H9 (cell line): ENCODE results near the gene CYP4F2. TPM values are rescaled to one million over a fixed set of nuclear protein-coding genes. Genes with fewer than 3 reads are reported as not detected.

Experiments
- DNase-seq: peaks from one replicate; pipeline ENCODE4 v3.0.0-alpha.2; 2017
- H2AFZ ChIP-seq: one replicate; pipeline ENCODE4 v1.6.1; 2013; ENCODE audit warnings: mild to moderate bottlenecking, low read length, control low read depth, moderate library complexity
- H2AK5ac ChIP-seq: 2 replicates; pipeline ENCODE4 v1.6.1; 2013; ENCODE audit warnings: low read length, control low read depth, mixed read lengths; ENCODE audit not compliant: insufficient read length
- H2BK120ac ChIP-seq: one replicate; pipeline ENCODE4 v1.6.1; 2013; ENCODE audit warnings: low read depth, mild to moderate bottlenecking, low read length, control low read depth, inconsistent platforms; ENCODE audit not compliant: poor library complexity, severe bottlenecking
- H2BK12ac ChIP-seq: 2 replicates; pipeline ENCODE4 v1.6.1; 2013; ENCODE audit warnings: low read length, control low read depth, mixed read lengths, low read depth; ENCODE audit not compliant: insufficient read length
- H2BK15ac ChIP-seq: 2 replicates; pipeline ENCODE4 v1.6.1; 2013; ENCODE audit warnings: low read depth, low read length, control low read depth
- H2BK20ac ChIP-seq: one replicate; pipeline ENCODE4 v1.6.1; 2013; ENCODE audit warnings: low read depth, mild to moderate bottlenecking, low read length, control low read depth, inconsistent platforms; ENCODE audit not compliant: poor library complexity, severe bottlenecking
- H2BK5ac ChIP-seq: 2 replicates; pipeline ENCODE4 v1.6.1; 2013; ENCODE audit warnings: low read length, control low read depth, mixed read lengths; ENCODE audit not compliant: insufficient read length
- H3K14ac ChIP-seq: 2 replicates; pipeline ENCODE4 v1.6.1; 2013; ENCODE audit warnings: low read length, control low read depth; ENCODE audit not compliant: insufficient read depth
- H3K18ac ChIP-seq: 2 replicates; pipeline ENCODE4 v1.6.1; 2013; ENCODE audit warnings: low read depth, mild to moderate bottlenecking, mixed read lengths, low read length, control low read depth; ENCODE audit not compliant: insufficient read length
- H3K23ac ChIP-seq: 2 replicates; pipeline ENCODE4 v1.6.1; 2013; ENCODE audit warnings: low read length, control low read depth, mixed read lengths, low read depth; ENCODE audit not compliant: insufficient read length
- H3K23me2 ChIP-seq: 2 replicates; pipeline ENCODE4 v1.6.1; 2013; ENCODE audit warnings: low read depth, mild to moderate bottlenecking, mixed read lengths, low read length, control low read depth; ENCODE audit not compliant: insufficient read length, poor library complexity, severe bottlenecking
- H3K27ac ChIP-seq: 2 replicates; pipeline ENCODE4 v1.5.1; 2013; ENCODE audit warnings: low read length, control low read depth, mixed read lengths, low read depth; ENCODE audit not compliant: insufficient read length
- H3K27me3 ChIP-seq: 2 replicates; pipeline ENCODE4 v1.6.1; 2013; ENCODE audit warnings: low read length, control low read depth, inconsistent platforms; ENCODE audit not compliant: insufficient read depth
- H3K4ac ChIP-seq: 2 replicates; pipeline ENCODE4 v1.6.1; 2013; ENCODE audit warnings: low read depth, mild to moderate bottlenecking, control low read depth, inconsistent platforms, low read length, moderate library complexity
- H3K4me1 ChIP-seq: 2 replicates; pipeline ENCODE4 v1.6.1; 2013; ENCODE audit warnings: low read length, control low read depth, inconsistent platforms; ENCODE audit not compliant: insufficient read depth
- H3K4me2 ChIP-seq: 2 replicates; pipeline ENCODE4 v1.6.1; 2013; ENCODE audit warnings: low read length, control low read depth, mixed read lengths; ENCODE audit not compliant: insufficient read length, insufficient read depth
- H3K56ac ChIP-seq: 2 replicates; pipeline ENCODE4 v1.6.1; 2013; ENCODE audit warnings: low read depth, mild to moderate bottlenecking, mixed read lengths, low read length, control low read depth; ENCODE audit not compliant: insufficient read length
- H3K79me1 ChIP-seq: 2 replicates; pipeline ENCODE4 v1.6.1; 2013; ENCODE audit warnings: low read depth, mild to moderate bottlenecking, moderate library complexity, low read length, control low read depth, inconsistent platforms; ENCODE audit not compliant: insufficient read depth, poor library complexity, severe bottlenecking
- H3K79me2 ChIP-seq: 2 replicates; pipeline ENCODE4 v1.6.1; 2013; ENCODE audit warnings: low read length, control low read depth, inconsistent platforms; ENCODE audit not compliant: insufficient read depth
- H3K9ac ChIP-seq: 2 replicates; pipeline ENCODE4 v1.6.1; 2013; ENCODE audit warnings: low read length, control low read depth, mixed read lengths; ENCODE audit not compliant: insufficient read length; ENCODE audit errors: extremely low read depth
- H3K9me3 ChIP-seq: one replicate; pipeline ENCODE4 v1.6.1; 2013; ENCODE audit warnings: low read depth, low read length, inconsistent platforms; ENCODE audit not compliant: control insufficient read depth
- H3T11ph ChIP-seq: one replicate; pipeline ENCODE4 v1.6.1; 2013; ENCODE audit warnings: mild to moderate bottlenecking, low read length, control low read depth, inconsistent platforms
- H4K20me1 ChIP-seq: one replicate; pipeline ENCODE4 v1.6.1; 2013; ENCODE audit not compliant: control insufficient read depth, insufficient read length, insufficient read depth
- H4K5ac ChIP-seq: 2 replicates; pipeline ENCODE4 v1.6.1; 2013; ENCODE audit warnings: low read depth, mild to moderate bottlenecking, mixed read lengths, low read length, control low read depth; ENCODE audit not compliant: insufficient read length
- H4K8ac ChIP-seq: replicated peaks from 2 replicates; pipeline ENCODE4 v1.6.1; 2013; ENCODE audit warnings: low read length, control low read depth, mixed read lengths, low read depth; ENCODE audit not compliant: insufficient read length
- H4K91ac ChIP-seq: 2 replicates; pipeline ENCODE4 v1.6.1; 2013; ENCODE audit warnings: low read depth, mild to moderate bottlenecking, moderate library complexity, mixed read lengths, low read length, control low read depth; ENCODE audit not compliant: insufficient read length
- H3K27ac Mint-ChIP-seq, 3 experiments: 2 replicates in 2 of 3; 3 replicates in 1 of 3; pipeline ENCODE4 v1.8.0; 2020 to 2021; ENCODE audit warnings: mixed read lengths in 3 of 3, mild to moderate bottlenecking in 1 of 3, moderate library complexity in 1 of 3
- H3K27me3 Mint-ChIP-seq: 2 replicates; pipeline ENCODE4 v1.8.0; 2021; ENCODE audit warnings: low read depth, mild to moderate bottlenecking, moderate library complexity, mixed read lengths
- H3K36me3 Mint-ChIP-seq, 3 experiments: 2 replicates in 2 of 3; 3 replicates in 1 of 3; pipeline ENCODE4 v1.8.0; 2020 to 2021; ENCODE audit warnings: low read depth in 3 of 3, mixed read lengths in 3 of 3; ENCODE audit not compliant: insufficient read depth in 1 of 3
- H3K4me1 Mint-ChIP-seq, 2 experiments: 2 replicates each; pipeline ENCODE4 v1.8.0; 2020; ENCODE audit warnings: mixed read lengths in 2 of 2
- H3K4me3 Mint-ChIP-seq, 2 experiments: 2 replicates in 1 of 2; 3 replicates in 1 of 2; pipeline ENCODE4 v1.8.0; 2020 to 2021; ENCODE audit warnings: mild to moderate bottlenecking in 2 of 2, mixed read lengths in 2 of 2, moderate library complexity in 1 of 2
- H3K9me3 Mint-ChIP-seq, 2 experiments: 2 replicates in 1 of 2; 3 replicates in 1 of 2; pipeline ENCODE4 v1.8.0; 2020; ENCODE audit warnings: mild to moderate bottlenecking in 2 of 2, mixed read lengths in 2 of 2, moderate library complexity in 1 of 2
- WGBS: extraction: QIAGEN DNeasy Blood & Tissue Kit; methylation state at CpG from one replicate; pipeline ENCODE4 v1.1.7; 2013; ENCODE audit warnings: missing lambda C conversion rate, low lambda C conversion rate, mixed read lengths; ENCODE audit not compliant: insufficient read length; ENCODE audit errors: extremely low coverage; 5-methylcytosine and 5-hydroxymethylcytosine counted together
- total RNA-seq: library from RNA; stranded (reverse); gene quantifications from 2 replicates; pipeline ENCODE4 v1.2.1, GENCODE V29; 2021
- TF ChIP-seq, protein P1 (sequence below): fragments of 200-600 bp; sonication (generic); conservative IDR thresholded peaks from 3 replicates; pipeline ENCODE4 v1.8.0; 2021; ENCODE audit warnings: antibody characterized with exemption, mild to moderate bottlenecking

The CYP4F2 gene
- total RNA-seq, 1 experiment from 2014 or later: not detected

DNA sequence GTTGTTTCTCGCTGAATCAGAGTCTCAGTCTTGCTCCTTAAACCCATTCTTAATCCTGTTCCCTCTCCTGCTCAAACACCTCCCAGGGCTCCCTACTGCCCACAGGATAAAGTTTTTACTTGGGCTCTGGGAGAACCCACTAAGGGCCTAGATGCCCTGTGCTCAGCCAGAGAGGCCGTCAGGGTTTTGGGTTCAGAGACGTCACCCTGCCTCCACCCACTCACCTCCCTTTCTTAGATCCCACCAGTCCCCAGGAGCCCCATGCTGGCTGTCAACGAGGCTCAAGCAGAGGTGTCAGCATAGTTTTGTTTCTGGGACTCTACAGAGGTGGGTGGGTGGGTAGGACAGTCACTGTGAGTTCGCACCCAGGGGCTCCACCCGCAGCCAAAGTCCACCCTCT, 15.5 kb upstream of the CYP4F2 start:
- H3K4me1 ChIP-seq: no peaks in the 10 kb centered on the region
- no peak overlapping the region for H4K91ac ChIP-seq
- no peak overlapping the region for H3K4ac ChIP-seq
- no peak overlapping the region for H2BK5ac ChIP-seq
- peaks cover 3% of the 10 kb centered on the region; the same call in 1 of the 2 replicates for H3K27me3 Mint-ChIP-seq
- no peak overlapping the region for H3K14ac ChIP-seq
- H4K5ac ChIP-seq: no peak overlapping the region
- TF ChIP-seq, protein P1, sequence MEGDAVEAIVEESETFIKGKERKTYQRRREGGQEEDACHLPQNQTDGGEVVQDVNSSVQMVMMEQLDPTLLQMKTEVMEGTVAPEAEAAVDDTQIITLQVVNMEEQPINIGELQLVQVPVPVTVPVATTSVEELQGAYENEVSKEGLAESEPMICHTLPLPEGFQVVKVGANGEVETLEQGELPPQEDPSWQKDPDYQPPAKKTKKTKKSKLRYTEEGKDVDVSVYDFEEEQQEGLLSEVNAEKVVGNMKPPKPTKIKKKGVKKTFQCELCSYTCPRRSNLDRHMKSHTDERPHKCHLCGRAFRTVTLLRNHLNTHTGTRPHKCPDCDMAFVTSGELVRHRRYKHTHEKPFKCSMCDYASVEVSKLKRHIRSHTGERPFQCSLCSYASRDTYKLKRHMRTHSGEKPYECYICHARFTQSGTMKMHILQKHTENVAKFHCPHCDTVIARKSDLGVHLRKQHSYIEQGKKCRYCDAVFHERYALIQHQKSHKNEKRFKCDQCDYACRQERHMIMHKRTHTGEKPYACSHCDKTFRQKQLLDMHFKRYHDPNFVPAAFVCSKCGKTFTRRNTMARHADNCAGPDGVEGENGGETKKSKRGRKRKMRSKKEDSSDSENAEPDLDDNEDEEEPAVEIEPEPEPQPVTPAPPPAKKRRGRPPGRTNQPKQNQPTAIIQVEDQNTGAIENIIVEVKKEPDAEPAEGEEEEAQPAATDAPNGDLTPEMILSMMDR: no peak
- no peak overlapping the region for H2BK20ac ChIP-seq
- no peak overlapping the region for H3T11ph ChIP-seq
- no peak overlapping the region for H2BK15ac ChIP-seq
- no CpG with 5 or more reads among the region's 6 CpGs for WGBS
- H3K4me2 ChIP-seq: no peak overlapping the region
- no peaks in the 10 kb centered on the region for H3K27me3 ChIP-seq
- no peak overlapping the region for H2AFZ ChIP-seq
- peaks cover 56% of the 10 kb centered on the region for H3K9me3 ChIP-seq
- H3K18ac ChIP-seq: no peak overlapping the region
- no peaks in the 10 kb centered on the region for H3K4me1 Mint-ChIP-seq
- H3K79me1 ChIP-seq: no peaks in the 10 kb centered on the region
- no peaks in the 10 kb centered on the region for H3K23me2 ChIP-seq
- H2BK12ac ChIP-seq: no peak overlapping the region
- no peak overlapping the region for H3K27ac Mint-ChIP-seq
- H3K56ac ChIP-seq: no peak overlapping the region
- H3K9ac ChIP-seq: no peak overlapping the region
- no peaks in the 10 kb centered on the region for H3K79me2 ChIP-seq
- H4K8ac ChIP-seq: no peak overlapping the region
- H3K23ac ChIP-seq: no peak overlapping the region
- H3K4me3 Mint-ChIP-seq: no peak overlapping the region
- H4K20me1 ChIP-seq: no peaks in the 10 kb centered on the region
- no peak overlapping the region for H2AK5ac ChIP-seq
- peaks cover 86 to 91% of the 10 kb centered on the region in 2 experiments for H3K9me3 Mint-ChIP-seq
- peaks cover 0 to 25% (median 2%) of the 10 kb centered on the region in 3 experiments; a peak in 5 of 7 replicates for H3K36me3 Mint-ChIP-seq
- no peak overlapping the region for H2BK120ac ChIP-seq
- no peak overlapping the region for H3K27ac ChIP-seq
- no peak for DNase-seq
